Measurements from ENCODE around the gene C11orf24. TPM values are rescaled to one million over a fixed set of nuclear protein-coding genes. Genes with fewer than 3 reads are reported as not detected.

Gene C11orf24
- total and polyA plus RNA-seq, 4 donors, result 9.8 to 50.0 (median 29.6) TPM

DNA sequence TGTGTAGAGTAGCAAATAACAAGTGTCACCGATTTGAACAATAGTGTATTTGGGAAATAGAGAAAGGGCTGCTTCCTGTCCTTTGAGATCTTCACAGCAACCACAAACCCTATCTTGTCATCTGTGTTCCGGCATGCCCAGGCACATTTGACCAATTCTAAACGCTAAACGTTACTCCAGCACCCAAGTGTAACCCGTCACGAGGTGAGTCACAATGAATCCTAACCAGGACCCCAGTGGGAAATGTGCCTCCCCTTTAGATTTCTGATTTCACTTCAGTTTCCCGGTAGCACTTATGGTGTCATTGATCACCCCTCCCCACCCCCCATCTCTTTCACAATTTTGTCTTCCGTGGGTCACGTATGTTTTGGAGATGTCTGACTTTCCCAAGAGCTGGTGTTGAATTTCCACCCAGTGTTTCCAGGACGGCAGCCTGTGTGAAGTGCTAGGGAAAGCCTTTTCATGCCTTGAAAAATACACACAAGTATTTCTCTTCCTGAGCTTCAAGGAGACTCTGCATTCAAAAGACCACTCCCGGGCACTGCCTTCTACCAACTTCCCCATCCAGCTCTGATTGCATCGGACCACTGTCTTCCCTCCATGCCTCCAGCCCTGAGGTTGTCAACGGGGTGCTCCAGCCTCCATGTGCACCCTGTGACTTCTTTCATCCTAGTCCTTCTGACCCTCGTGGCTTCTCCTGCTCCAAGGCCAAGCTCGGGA lies 10.5 kb upstream of the C11orf24 start:
- no peaks in the 10 kb centered on the region for H3K4me1 ChIP-seq (ENCODE audit: control insufficient read depth in 5 of 5, insufficient read depth in 5 of 5, low read length in 5 of 5)
- no peaks in the 10 kb centered on the region for H3K27me3 ChIP-seq (ENCODE audit: control insufficient read depth in 3 of 3, insufficient read depth in 3 of 3, low read length in 2 of 3)
- DNase-seq, result no peak
- no peak overlapping the region for H3K4me3 ChIP-seq
- TF ChIP-seq, protein P1, sequence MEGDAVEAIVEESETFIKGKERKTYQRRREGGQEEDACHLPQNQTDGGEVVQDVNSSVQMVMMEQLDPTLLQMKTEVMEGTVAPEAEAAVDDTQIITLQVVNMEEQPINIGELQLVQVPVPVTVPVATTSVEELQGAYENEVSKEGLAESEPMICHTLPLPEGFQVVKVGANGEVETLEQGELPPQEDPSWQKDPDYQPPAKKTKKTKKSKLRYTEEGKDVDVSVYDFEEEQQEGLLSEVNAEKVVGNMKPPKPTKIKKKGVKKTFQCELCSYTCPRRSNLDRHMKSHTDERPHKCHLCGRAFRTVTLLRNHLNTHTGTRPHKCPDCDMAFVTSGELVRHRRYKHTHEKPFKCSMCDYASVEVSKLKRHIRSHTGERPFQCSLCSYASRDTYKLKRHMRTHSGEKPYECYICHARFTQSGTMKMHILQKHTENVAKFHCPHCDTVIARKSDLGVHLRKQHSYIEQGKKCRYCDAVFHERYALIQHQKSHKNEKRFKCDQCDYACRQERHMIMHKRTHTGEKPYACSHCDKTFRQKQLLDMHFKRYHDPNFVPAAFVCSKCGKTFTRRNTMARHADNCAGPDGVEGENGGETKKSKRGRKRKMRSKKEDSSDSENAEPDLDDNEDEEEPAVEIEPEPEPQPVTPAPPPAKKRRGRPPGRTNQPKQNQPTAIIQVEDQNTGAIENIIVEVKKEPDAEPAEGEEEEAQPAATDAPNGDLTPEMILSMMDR (IDR thresholded peaks at IDR 0.05; ENCODE audit: control extremely low read depth, extremely low read depth), result no peak
- no peaks in the 10 kb centered on the region for H3K9me3 ChIP-seq (ENCODE audit: control insufficient read depth in 4 of 4, insufficient read depth in 3 of 4, low read length in 3 of 4)
- H3K36me3 ChIP-seq (ENCODE audit: control insufficient read depth in 4 of 4, insufficient read depth in 4 of 4, low read length in 4 of 4), result no peaks in the 10 kb centered on the region
- no peak overlapping the region for H3K9ac ChIP-seq (ENCODE audit: insufficient read depth in 1 of 2, low read length in 2 of 2)
- no peak for ATAC-seq (ENCODE audit: insufficient read depth, low FRiP score)
- H3K27ac ChIP-seq (ENCODE audit: low read depth in 1 of 2, low read length in 1 of 2), result no peak overlapping the region
- 26 to 38% methylated on average over 15 of the region's 15 CpGs for WGBS, 2 donors

DNA sequence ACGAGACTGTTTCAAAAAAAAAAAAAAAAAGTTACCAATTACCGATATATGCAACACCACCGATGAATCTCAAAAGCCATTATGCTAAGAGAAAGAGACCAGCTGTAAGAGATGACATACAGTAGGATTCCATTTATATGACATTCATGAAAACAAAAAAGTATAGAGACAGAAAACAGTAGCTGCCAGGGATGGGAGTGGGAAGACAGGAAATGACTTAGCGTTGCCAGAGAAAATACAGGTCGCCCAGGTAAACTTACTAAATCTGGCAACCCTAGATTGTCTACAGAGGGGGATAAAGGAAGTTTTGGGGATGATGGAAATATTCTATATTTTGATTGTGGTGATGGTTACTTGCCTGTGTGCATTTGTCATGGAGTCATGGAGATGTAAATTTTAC lies 7.9 kb upstream of the C11orf24 start:
- Histone ChIP-seq H3K27ac (ENCODE audit: low read depth in 1 of 2, low read length in 1 of 2) (no peak overlapping the region), H3K27me3 (ENCODE audit: control insufficient read depth in 3 of 3, insufficient read depth in 3 of 3, low read length in 2 of 3) (no peaks in the 10 kb centered on the region), H3K4me1 (ENCODE audit: control insufficient read depth in 5 of 5, insufficient read depth in 5 of 5, low read length in 5 of 5) (no peaks in the 10 kb centered on the region), H3K9me3 (ENCODE audit: control insufficient read depth in 4 of 4, insufficient read depth in 3 of 4, low read length in 3 of 4) (no peaks in the 10 kb centered on the region), H3K9ac (ENCODE audit: insufficient read depth in 1 of 2, low read length in 2 of 2) (no peak overlapping the region), H3K36me3 (ENCODE audit: control insufficient read depth in 4 of 4, insufficient read depth in 4 of 4, low read length in 4 of 4) (no peaks in the 10 kb centered on the region), H3K4me3 (no peak overlapping the region)
- ATAC-seq (ENCODE audit: insufficient read depth, low FRiP score) (no peak), DNase-seq (no peak)
- TF ChIP-seq, protein P1 (IDR thresholded peaks at IDR 0.05; ENCODE audit: control extremely low read depth, extremely low read depth), result no peak
- 84 to 87% methylated on average over 5 of the region's 5 CpGs for WGBS, 2 donors

DNA sequence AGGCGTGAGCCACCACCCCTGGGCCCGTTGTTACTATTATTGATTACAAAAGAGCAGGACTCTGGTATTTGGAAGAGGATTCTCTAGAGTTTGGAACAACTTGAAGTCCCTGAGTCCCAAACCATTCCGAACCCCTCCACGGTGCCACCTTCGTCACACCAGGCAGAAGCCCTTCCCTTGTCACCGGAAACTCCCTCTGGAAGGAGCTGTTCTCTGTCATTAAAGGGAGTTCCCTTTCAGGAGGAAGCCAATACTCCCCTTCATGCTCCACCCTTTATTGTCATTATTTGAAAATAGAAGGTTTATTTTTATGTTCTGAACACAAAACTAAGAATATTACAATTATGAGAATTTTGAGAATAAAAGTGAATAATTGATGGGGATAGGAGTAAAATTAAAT lies 5.1 kb upstream of the C11orf24 start:
- H3K4me1 ChIP-seq (ENCODE audit: control insufficient read depth in 5 of 5, insufficient read depth in 5 of 5, low read length in 5 of 5), result peaks cover 0 to 3% (median 0%) of the 10 kb centered on the region in 5 donors
- H3K4me3 ChIP-seq, result no peak overlapping the region
- 81 to 91% methylated on average over 6 of the region's 6 CpGs for WGBS, 2 donors
- no peak for DNase-seq
- no peak overlapping the region for H3K9ac ChIP-seq (ENCODE audit: insufficient read depth in 1 of 2, low read length in 2 of 2)
- no peak for ATAC-seq (ENCODE audit: insufficient read depth, low FRiP score)
- no peak overlapping the region for H3K27ac ChIP-seq (ENCODE audit: low read depth in 1 of 2, low read length in 1 of 2)
- H3K27me3 ChIP-seq (ENCODE audit: control insufficient read depth in 3 of 3, insufficient read depth in 3 of 3, low read length in 2 of 3), result no peaks in the 10 kb centered on the region
- no peaks in the 10 kb centered on the region for H3K9me3 ChIP-seq (ENCODE audit: control insufficient read depth in 4 of 4, insufficient read depth in 3 of 4, low read length in 3 of 4)
- TF ChIP-seq, protein P1 (IDR thresholded peaks at IDR 0.05; ENCODE audit: control extremely low read depth, extremely low read depth), result no peak
- H3K36me3 ChIP-seq (ENCODE audit: control insufficient read depth in 4 of 4, insufficient read depth in 4 of 4, low read length in 4 of 4), result no peaks in the 10 kb centered on the region
